ENCODE data around the gene TLN1.

The TLN1 gene

GRCh38 chr9:35719546-35719945 lies 12.4 kb downstream of the TLN1 start:
- in situ Hi-C loops (cut with HindIII; ENCODE audit: low sequenced_read_pairs), result no loop called here

GRCh38 chr9:35718721-35719511 lies 13.1 kb downstream of the TLN1 start:
- in situ Hi-C loops (cut with HindIII; ENCODE audit: low sequenced_read_pairs), result no loop called here
- no peak overlapping the region for H3K4me3 ChIP-seq (ENCODE audit: low read depth, low read length)
- no peak for DNase-seq (ENCODE audit: low read depth, low spot score)
- TF ChIP-seq CTCF (IDR thresholded peaks at IDR 0.05; ENCODE audit: low read depth, low read length), result no peak

More at GRCh38 chr9:35719546-35719945, 12.4 kb downstream of the TLN1 start:
- no peak for DNase-seq (ENCODE audit: low read depth, low spot score)
- no peak overlapping the region for H3K4me3 ChIP-seq (ENCODE audit: low read depth, low read length)
- no peak for TF ChIP-seq CTCF (IDR thresholded peaks at IDR 0.05; ENCODE audit: low read depth, low read length)

GRCh38 chr9:35717132-35717870 lies 14.7 kb downstream of the TLN1 start:
- TF ChIP-seq CTCF (IDR thresholded peaks at IDR 0.05; ENCODE audit: low read depth, low read length), result no peak
- in situ Hi-C loops (cut with HindIII; ENCODE audit: low sequenced_read_pairs), result no loop called here
- DNase-seq (ENCODE audit: low read depth, low spot score), result no peak
- H3K4me3 ChIP-seq (ENCODE audit: low read depth, low read length), result no peak overlapping the region

- TF ChIP-seq CTCF (IDR thresholded peaks at IDR 0.05; ENCODE audit: low read depth, low read length), result no peak
- DNase-seq (ENCODE audit: low read depth, low spot score), result no peak
- H3K4me3 ChIP-seq (ENCODE audit: low read depth, low read length), result no peak overlapping the region
- in situ Hi-C loops (cut with HindIII; ENCODE audit: low sequenced_read_pairs), result no loop called here
These were observed 15.8 kb downstream of the TLN1 start for GRCh38 chr9:35716230-35716629.

- H3K4me3 ChIP-seq (ENCODE audit: low read depth, low read length), result no peak overlapping the region
- no peak for DNase-seq (ENCODE audit: low read depth, low spot score)
- in situ Hi-C loops (cut with HindIII; ENCODE audit: low sequenced_read_pairs), result no loop called here
- no peak for TF ChIP-seq CTCF (IDR thresholded peaks at IDR 0.05; ENCODE audit: low read depth, low read length)
These were observed 17.3 kb downstream of the TLN1 start for GRCh38 chr9:35714579-35715252.

GRCh38 chr9:35714123-35714522 lies 17.9 kb downstream of the TLN1 start:
- in situ Hi-C loops (cut with HindIII; ENCODE audit: low sequenced_read_pairs), result no loop called here
- DNase-seq (ENCODE audit: low read depth, low spot score), result no peak
- TF ChIP-seq CTCF (IDR thresholded peaks at IDR 0.05; ENCODE audit: low read depth, low read length), result no peak
- no peak overlapping the region for H3K4me3 ChIP-seq (ENCODE audit: low read depth, low read length)
